ENCODE results near the gene LEP. TPM values are rescaled to one million over a fixed set of nuclear protein-coding genes. Genes with fewer than 3 reads are reported as not detected.

The LEP gene
- total RNA-seq, 1 donor from 2014 or later: not detected

DNA sequence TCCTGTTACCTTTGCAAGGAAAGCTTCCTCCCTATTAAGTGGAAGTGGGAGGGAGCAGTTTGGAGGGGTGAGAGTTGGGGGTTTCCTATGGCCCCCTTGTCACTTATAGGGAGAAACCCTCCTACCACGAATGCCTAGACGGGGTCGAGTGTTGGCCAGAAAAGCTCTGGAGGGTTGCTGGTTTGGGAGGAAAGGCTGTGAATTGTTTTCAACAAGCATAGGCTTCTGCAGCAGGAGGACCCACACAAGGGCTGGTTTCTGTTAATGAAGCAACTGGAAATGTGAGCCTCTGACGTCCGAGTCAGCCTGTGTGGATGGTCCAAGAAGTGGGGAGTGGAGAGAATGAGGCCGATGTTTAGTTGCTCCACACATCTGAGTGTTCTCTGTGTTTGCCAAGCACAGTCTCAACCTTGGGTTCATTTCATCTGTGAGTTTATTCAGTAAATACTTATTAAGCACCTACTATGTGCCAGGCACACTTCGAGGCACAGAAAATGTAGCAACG is 37.3 kb upstream of the LEP start:
- Mint-ChIP-seq H3K27me3 (ENCODE audit: low read depth) (peaks cover 58% of the 10 kb centered on the region), H3K27ac (ENCODE audit: unreplicated experiment) (no peak overlapping the region), H3K36me3 (ENCODE audit: low read depth) (peaks cover 4% of the 10 kb centered on the region), H3K9me3 (ENCODE audit: low read depth) (no peaks in the 10 kb centered on the region), H3K4me3 (ENCODE audit: unreplicated experiment) (no peak overlapping the region), H3K4me1 (ENCODE audit: low read depth) (peaks cover 12% of the 10 kb centered on the region)
- no peak for DNase-seq (ENCODE audit: low spot score)
- TF ChIP-seq, protein P1, sequence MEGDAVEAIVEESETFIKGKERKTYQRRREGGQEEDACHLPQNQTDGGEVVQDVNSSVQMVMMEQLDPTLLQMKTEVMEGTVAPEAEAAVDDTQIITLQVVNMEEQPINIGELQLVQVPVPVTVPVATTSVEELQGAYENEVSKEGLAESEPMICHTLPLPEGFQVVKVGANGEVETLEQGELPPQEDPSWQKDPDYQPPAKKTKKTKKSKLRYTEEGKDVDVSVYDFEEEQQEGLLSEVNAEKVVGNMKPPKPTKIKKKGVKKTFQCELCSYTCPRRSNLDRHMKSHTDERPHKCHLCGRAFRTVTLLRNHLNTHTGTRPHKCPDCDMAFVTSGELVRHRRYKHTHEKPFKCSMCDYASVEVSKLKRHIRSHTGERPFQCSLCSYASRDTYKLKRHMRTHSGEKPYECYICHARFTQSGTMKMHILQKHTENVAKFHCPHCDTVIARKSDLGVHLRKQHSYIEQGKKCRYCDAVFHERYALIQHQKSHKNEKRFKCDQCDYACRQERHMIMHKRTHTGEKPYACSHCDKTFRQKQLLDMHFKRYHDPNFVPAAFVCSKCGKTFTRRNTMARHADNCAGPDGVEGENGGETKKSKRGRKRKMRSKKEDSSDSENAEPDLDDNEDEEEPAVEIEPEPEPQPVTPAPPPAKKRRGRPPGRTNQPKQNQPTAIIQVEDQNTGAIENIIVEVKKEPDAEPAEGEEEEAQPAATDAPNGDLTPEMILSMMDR (IDR thresholded peaks at IDR 0.05): no peak

DNA sequence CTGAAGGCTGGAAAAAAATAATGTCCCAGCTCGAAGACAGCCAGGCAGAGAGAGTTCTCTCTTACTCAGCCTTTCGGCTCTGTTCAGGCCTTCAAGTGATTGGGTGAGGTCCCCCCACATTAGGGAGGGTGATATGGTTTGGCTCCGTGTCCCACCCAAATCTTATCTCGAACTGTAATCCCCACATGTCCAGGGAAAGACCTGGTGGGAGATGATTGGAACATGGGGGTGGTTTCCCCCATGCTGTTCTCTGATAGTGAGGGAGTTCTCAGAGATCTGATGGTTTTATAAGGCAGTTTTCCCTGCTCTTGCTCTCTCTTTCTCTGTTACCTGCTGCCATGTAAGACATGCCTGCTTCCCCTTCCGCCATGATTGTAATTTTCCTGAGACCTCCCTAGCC is 36.6 kb upstream of the LEP start:
- Mint-ChIP-seq H3K36me3 (ENCODE audit: low read depth) (peaks cover 4% of the 10 kb centered on the region), H3K27me3 (ENCODE audit: low read depth) (peaks cover 54% of the 10 kb centered on the region), H3K4me1 (ENCODE audit: low read depth) (peaks cover 12% of the 10 kb centered on the region), H3K27ac (ENCODE audit: unreplicated experiment) (no peak overlapping the region), H3K4me3 (ENCODE audit: unreplicated experiment) (no peak overlapping the region), H3K9me3 (ENCODE audit: low read depth) (no peaks in the 10 kb centered on the region)
- TF ChIP-seq, protein P1 (IDR thresholded peaks at IDR 0.05): no peak
- DNase-seq (ENCODE audit: low spot score): no peak

DNA sequence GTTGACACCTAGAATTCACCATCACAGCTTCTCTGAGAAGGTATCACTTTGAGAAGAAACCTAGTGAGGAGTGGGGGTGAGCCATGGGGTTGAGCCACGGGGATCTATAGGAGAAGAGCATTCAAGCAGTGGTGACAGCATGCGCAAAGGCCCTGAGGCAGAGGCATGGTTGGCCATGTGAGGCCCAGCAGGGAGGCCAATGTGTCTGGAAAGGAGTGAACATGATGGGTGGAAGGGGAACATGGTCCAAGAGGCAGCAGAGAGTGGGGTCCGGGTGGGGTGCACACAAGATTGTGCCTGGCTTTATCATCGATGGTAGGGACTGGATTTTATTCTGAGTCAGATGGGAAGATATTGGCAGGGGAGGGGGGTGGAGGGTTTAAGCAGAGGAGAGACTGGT is 36.0 kb upstream of the LEP start:
- no peaks in the 10 kb centered on the region for H3K9me3 Mint-ChIP-seq (ENCODE audit: low read depth)
- TF ChIP-seq, protein P1 (IDR thresholded peaks at IDR 0.05): no peak
- peak; percentile 58 for DNase-seq (ENCODE audit: low spot score)
- peaks cover 52% of the 10 kb centered on the region for H3K27me3 Mint-ChIP-seq (ENCODE audit: low read depth)
- H3K4me3 Mint-ChIP-seq (ENCODE audit: unreplicated experiment): no peak overlapping the region
- no peak overlapping the region for H3K27ac Mint-ChIP-seq (ENCODE audit: unreplicated experiment)
- peaks cover 14% of the 10 kb centered on the region for H3K4me1 Mint-ChIP-seq (ENCODE audit: low read depth)
- H3K36me3 Mint-ChIP-seq (ENCODE audit: low read depth): peaks cover 4% of the 10 kb centered on the region

DNA sequence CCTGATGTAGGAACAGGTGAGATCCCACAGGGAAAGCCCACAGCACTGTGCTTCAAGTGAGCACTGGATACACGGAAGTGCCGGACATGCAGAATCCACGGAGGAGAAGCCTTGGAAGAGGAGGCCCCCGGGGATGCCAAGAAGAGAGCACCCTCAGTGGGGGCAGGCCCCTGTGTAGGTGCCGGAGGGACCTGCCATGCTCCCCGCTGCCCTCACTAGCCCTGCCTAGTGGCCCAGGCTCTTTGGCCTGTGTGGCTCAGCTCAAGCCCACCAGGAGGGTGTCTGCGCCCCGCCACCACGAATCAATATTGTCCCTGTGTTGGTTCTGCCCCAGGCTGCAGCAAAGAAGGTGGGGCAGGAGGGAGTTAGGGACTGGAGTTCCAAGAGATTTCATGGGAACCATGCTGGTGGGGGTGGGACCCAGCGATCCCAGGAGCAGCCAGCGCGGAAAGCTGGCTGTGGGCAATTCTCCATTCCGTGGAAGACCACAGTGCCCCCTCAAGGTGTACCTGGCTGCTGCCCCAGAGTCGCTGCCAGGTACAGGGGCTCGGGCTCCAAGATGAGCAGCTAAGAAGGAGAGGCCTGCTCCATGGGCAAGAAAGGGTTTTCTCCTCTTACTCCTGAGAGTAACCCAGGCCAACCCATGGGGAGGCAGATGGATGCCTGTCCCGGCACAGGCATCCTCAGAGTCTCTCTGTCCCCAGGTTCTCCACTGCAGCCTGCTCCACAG is 34.9 kb upstream of the LEP start:
- Mint-ChIP-seq H3K27me3 (ENCODE audit: low read depth) (peaks cover 47% of the 10 kb centered on the region), H3K4me1 (ENCODE audit: low read depth) (peaks cover 9% of the 10 kb centered on the region), H3K27ac (ENCODE audit: unreplicated experiment) (no peak overlapping the region), H3K4me3 (ENCODE audit: unreplicated experiment) (no peak overlapping the region), H3K36me3 (ENCODE audit: low read depth) (peaks cover 4% of the 10 kb centered on the region), H3K9me3 (ENCODE audit: low read depth) (no peaks in the 10 kb centered on the region)
- DNase-seq (ENCODE audit: low spot score): peak; percentile 73
- TF ChIP-seq, protein P1 (IDR thresholded peaks at IDR 0.05): no peak

DNA sequence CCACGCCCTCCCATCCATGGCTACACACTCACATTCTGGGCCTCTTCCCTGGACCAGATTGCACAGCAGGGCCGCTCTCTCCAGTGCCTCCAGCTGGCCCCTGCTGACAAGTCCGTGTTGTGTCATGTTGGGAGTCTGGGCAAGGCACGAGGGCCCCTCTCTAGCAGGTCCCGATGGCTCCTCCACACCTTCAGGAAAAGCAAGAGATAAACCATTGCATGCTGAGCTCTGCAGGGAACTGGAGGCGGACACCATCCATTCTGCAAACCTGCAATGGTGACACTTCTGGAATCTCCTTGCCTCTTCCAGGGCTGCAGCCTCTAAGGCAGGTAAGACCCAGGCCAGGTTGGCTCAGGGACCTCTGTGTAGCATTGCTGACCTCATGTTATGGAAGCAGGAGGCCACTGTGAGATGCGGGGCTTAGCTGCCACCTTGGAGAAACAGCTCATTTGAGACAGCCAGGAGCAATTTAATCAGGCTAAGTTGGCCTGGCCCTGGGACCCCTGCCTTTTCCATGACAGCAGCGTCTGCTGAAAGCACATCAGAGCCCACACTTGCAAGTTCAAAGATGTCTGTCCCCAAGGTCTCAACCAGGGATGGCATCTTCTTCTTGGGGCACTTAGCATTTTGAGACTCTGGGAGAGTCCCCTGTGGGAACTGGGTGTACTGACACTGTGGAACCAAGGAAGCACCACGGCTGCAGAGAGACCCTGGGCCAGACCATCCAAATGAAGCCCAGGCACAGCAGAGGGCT is 34.2 kb upstream of the LEP start:
- Mint-ChIP-seq H3K27me3 (ENCODE audit: low read depth) (peaks cover 44% of the 10 kb centered on the region), H3K4me3 (ENCODE audit: unreplicated experiment) (no peak overlapping the region), H3K36me3 (ENCODE audit: low read depth) (no peaks in the 10 kb centered on the region), H3K4me1 (ENCODE audit: low read depth) (peaks cover 3% of the 10 kb centered on the region), H3K9me3 (ENCODE audit: low read depth) (no peaks in the 10 kb centered on the region), H3K27ac (ENCODE audit: unreplicated experiment) (no peak overlapping the region)
- peak; percentile 60 for DNase-seq (ENCODE audit: low spot score)
- TF ChIP-seq, protein P1 (IDR thresholded peaks at IDR 0.05): no peak

Measured in chondrocyte (in vitro differentiated cells).